GM21515 (cell line): ENCODE results near the gene R3HDM1.
"Not testable (repeated sequence)": the region's sequence is repeated elsewhere in the genome, so short reads cannot be mapped to it uniquely, and the experiment has no call there.

ENCODE experiments used
- ATAC-seq: cut with Tn5 transposase; IDR thresholded peaks from one replicate; pipeline ENCODE4 v1.9.1; 2021; ENCODE audit not compliant: unreplicated experiment

The R3HDM1 gene

GRCh38 chr2:135638825-135639224, 107.5 kb downstream of the R3HDM1 start:
- no peak for ATAC-seq

GRCh38 chr2:135641156-135642068, 110.1 kb downstream of the R3HDM1 start:
- ATAC-seq: no peak

GRCh38 chr2:135647836-135648579, 116.7 kb downstream of the R3HDM1 start:
- no peak for ATAC-seq

- ATAC-seq: no peak
These were observed 119.4 kb downstream of the R3HDM1 start for GRCh38 chr2:135650721-135651120.

- ATAC-seq: no peak
These were observed 120.4 kb downstream of the R3HDM1 start for GRCh38 chr2:135651717-135652116.

- not testable (repeated sequence) for ATAC-seq
These were observed 123.0 kb downstream of the R3HDM1 start for GRCh38 chr2:135654239-135654638.

GRCh38 chr2:135657806-135658582, 126.7 kb downstream of the R3HDM1 start:
- peak; percentile 55 for ATAC-seq

GRCh38 chr2:135662088-135662487, 130.8 kb downstream of the R3HDM1 start:
- ATAC-seq: no peak

- no peak for ATAC-seq
These were observed 131.9 kb downstream of the R3HDM1 start for GRCh38 chr2:135663148-135663700.

- ATAC-seq: peak; percentile 76
These were observed 133.4 kb downstream of the R3HDM1 start for GRCh38 chr2:135664623-135665068.

- no peak for ATAC-seq
These were observed 135.8 kb downstream of the R3HDM1 start for GRCh38 chr2:135667045-135667444.

- ATAC-seq: no peak
These were observed 143.2 kb downstream of the R3HDM1 start for GRCh38 chr2:135674453-135674852.

GRCh38 chr2:135676031-135676430, 144.7 kb downstream of the R3HDM1 start:
- no peak for ATAC-seq

GRCh38 chr2:135679125-135679524, 147.8 kb downstream of the R3HDM1 start:
- no peak for ATAC-seq

GRCh38 chr2:135685361-135685760, 154.1 kb downstream of the R3HDM1 start:
- no peak for ATAC-seq

- ATAC-seq: no peak
These were observed 157.7 kb downstream of the R3HDM1 start for GRCh38 chr2:135688978-135689377.

- ATAC-seq: no peak
These were observed 158.4 kb downstream of the R3HDM1 start for GRCh38 chr2:135689679-135690078.

GRCh38 chr2:135694711-135695110, 163.4 kb downstream of the R3HDM1 start:
- no peak for ATAC-seq

GRCh38 chr2:135698838-135699237, 167.6 kb downstream of the R3HDM1 start:
- no peak for ATAC-seq

- no peak for ATAC-seq
These were observed 170.2 kb downstream of the R3HDM1 start for GRCh38 chr2:135701442-135701841.

- no peak for ATAC-seq
These were observed 172.0 kb downstream of the R3HDM1 start for GRCh38 chr2:135703300-135703699.
